BLaER1 treated with 17β-estradiol and CSF1 and Interleukin-3, amounts not matched to agents 10 nM and 100 nM (cell line): ENCODE results near the gene HSD17B11.
"Not testable (repeated sequence)": the region's sequence is repeated elsewhere in the genome, so short reads cannot be mapped to it uniquely, and the experiment has no call there.

Experiments used
- H3K27ac ChIP-seq, 11 experiments: shearing (Covaris generic); formaldehyde crosslinking; 2 replicates each; pipeline ENCODE4 v1.8.1; 2022
- H3K27me3 ChIP-seq, 11 experiments: shearing (Covaris generic); formaldehyde crosslinking; 2 replicates each; pipeline ENCODE4 v1.8.1; 2022
- H3K36me3 ChIP-seq, 11 experiments: shearing (Covaris generic); formaldehyde crosslinking; 2 replicates each; pipeline ENCODE4 v1.8.1; 2022
- H3K4me1 ChIP-seq, 10 experiments: shearing (Covaris generic); formaldehyde crosslinking; 2 replicates each; pipeline ENCODE4 v1.8.1; 2022
- H3K4me2 ChIP-seq, 11 experiments: shearing (Covaris generic); formaldehyde crosslinking; 2 replicates each; pipeline ENCODE4 v1.8.1; 2022
- H3K4me3 ChIP-seq, 10 experiments: shearing (Covaris generic); formaldehyde crosslinking; 2 replicates each; pipeline ENCODE4 v1.8.1; 2022
- H3K9ac ChIP-seq, 11 experiments: shearing (Covaris generic); formaldehyde crosslinking; 2 replicates each; pipeline ENCODE4 v1.8.1; 2022
- H3K9me3 ChIP-seq, 11 experiments: shearing (Covaris generic); formaldehyde crosslinking; replicated peaks in 1 of 11; 2 replicates each; pipeline ENCODE4 v1.8.1; 2022
- H4K20me1 ChIP-seq, 11 experiments: shearing (Covaris generic); formaldehyde crosslinking; 2 replicates each; pipeline ENCODE4 v1.8.1; 2022
- Cebpa-rat ChIP-seq, 11 experiments: shearing (Covaris generic); IDR thresholded peaks; 2 replicates each; pipeline ENCODE4 v1.8.1; 2022

The HSD17B11 gene

DNA sequence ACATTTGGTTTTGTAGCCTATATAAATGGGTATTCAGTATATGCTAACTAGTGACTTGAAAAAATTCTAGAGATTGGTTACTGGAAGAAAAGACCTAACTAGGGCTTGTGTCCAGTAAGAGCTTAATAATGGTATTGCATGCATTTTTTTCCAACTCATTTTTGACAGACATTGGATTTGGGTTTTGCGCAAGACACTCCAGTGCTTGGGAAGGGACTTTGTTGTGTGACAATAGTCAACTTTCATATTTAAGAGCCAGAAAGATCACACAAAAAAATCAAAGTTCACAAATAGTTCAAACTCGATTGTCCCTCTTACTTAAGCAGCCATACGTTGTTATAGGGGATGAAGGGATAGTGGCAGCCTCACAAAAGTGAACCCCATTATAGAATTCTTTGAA lies 1.2 kb upstream of the HSD17B11 start:
- Histone ChIP-seq H3K36me3 (peaks cover 3 to 27% (median 17%) of the 10 kb centered on the region in 11 experiments; a peak in 21 of 22 replicates), H3K27me3 (no peaks in the 10 kb centered on the region), H3K9ac (peak overlapping the region in 1 of 11 experiments; percentile 24; a peak in 1 of 22 replicates), H4K20me1 (peaks cover 0 to 15% (median 0%) of the 10 kb centered on the region in 11 experiments; a peak in 7 of 22 replicates), H3K4me2 (peak overlapping the region in 7 of 11 experiments; percentile 24 to 85 (median 81); a peak in 10 of 22 replicates), H3K9me3 (peaks cover 17 to 34% (median 24%) of the 10 kb centered on the region in 11 experiments), H3K27ac (no peak overlapping the region), H3K4me3 (peak overlapping the region in 1 of 10 experiments; percentile 86; a peak in 3 of 20 replicates), H3K4me1 (peaks cover 18 to 37% (median 26%) of the 10 kb centered on the region in 10 experiments; a peak in 19 of 20 replicates)
- TF ChIP-seq Cebpa-rat (IDR thresholded peaks at IDR 0.05) = no peak

DNA sequence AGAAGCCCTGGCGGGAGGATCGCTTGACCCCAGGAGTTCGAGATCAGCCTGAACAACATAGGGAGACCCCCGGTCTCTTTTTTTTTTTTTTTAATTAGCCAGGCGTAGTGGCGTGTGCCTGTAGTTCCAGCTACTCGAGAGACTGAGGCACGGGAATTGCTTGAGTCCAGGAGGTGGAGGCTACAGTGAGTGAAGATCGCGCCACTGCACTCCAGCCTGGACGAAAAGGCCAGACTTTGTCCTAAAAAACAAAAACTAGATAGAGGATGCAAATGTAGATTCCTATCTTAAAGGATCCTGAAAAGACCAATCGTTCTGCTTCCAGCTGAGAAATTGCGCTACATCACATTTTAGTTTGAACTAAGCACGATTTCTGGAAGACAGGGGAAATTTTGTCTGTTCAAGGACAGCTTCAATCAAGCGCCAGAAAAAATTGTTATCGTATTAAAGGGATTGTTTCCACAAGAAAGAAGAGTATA lies 627 bp upstream of the HSD17B11 start:
- peak overlapping the region; percentile 88 to 96 (median 92); a peak in 21 of 22 replicates for H3K27ac ChIP-seq
- peaks cover 23 to 40% (median 29%) of the 10 kb centered on the region in 11 experiments for H3K9me3 ChIP-seq
- H3K36me3 ChIP-seq = peaks cover 8 to 33% (median 23%) of the 10 kb centered on the region in 11 experiments
- no peak for TF ChIP-seq Cebpa-rat (IDR thresholded peaks at IDR 0.05)
- H3K4me2 ChIP-seq = peak overlapping the region; percentile 74 to 95 (median 85)
- peaks cover 0 to 20% (median 3%) of the 10 kb centered on the region in 11 experiments; a peak in 7 of 22 replicates for H4K20me1 ChIP-seq
- H3K27me3 ChIP-seq = no peaks in the 10 kb centered on the region
- peaks cover 18 to 42% (median 26%) of the 10 kb centered on the region in 10 experiments; a peak in 19 of 20 replicates for H3K4me1 ChIP-seq
- peak overlapping the region; percentile 85 to 97 (median 92) for H3K9ac ChIP-seq
- H3K4me3 ChIP-seq = peak overlapping the region; percentile 71 to 88 (median 76)

DNA sequence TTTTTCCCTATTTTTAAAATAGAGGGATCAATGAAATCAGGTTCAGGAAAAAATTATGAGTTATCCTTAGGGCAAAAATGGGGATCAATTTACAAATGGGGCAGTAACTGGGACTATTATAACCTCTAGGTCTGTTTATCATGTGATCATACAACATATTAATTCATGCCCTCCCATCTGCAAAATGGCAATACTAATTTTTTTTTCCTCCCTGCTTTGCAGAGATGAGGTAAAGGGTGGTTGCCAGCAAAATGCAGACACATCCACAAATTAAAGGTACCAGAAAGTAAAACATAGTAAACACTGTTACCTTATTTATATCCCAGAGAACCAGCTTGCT lies 467 bp downstream of the HSD17B11 start:
- Histone ChIP-seq H3K9ac (peak overlapping the region; percentile 85 to 97 (median 92)), H3K4me1 (peaks cover 18 to 42% (median 26%) of the 10 kb centered on the region in 10 experiments; a peak in 19 of 20 replicates), H3K9me3 (peaks cover 32 to 50% (median 40%) of the 10 kb centered on the region in 11 experiments), H3K27ac (peak overlapping the region; percentile 88 to 96 (median 92)), H3K27me3 (no peaks in the 10 kb centered on the region), H3K4me3 (peak overlapping the region; percentile 71 to 88 (median 76)), H3K36me3 (peaks cover 19 to 44% (median 34%) of the 10 kb centered on the region in 11 experiments), H4K20me1 (peaks cover 0 to 31% (median 3%) of the 10 kb centered on the region in 11 experiments; a peak in 7 of 22 replicates), H3K4me2 (peak overlapping the region; percentile 86 to 97 (median 90))
- TF ChIP-seq Cebpa-rat (IDR thresholded peaks at IDR 0.05) = no peak

DNA sequence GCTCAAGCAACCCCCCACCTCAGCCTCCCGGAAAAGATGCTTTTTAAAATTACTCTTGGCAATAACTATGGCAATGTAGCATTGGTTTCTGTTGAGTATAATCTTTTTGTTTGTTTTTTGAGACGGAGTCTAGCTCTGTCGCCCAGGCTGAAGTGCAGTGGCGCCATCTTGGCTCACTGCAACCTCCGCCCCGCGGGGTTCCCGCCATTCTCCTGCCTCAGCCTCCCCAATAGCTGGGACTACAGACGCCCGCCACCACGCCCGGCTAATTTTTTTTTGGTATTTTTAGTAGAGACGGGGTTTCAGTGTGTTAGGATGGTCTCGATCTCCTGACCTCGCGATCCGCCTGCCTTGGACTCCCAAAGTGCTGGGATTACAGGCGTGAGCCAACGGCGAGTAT lies 933 bp downstream of the HSD17B11 start:
- Histone ChIP-seq H3K9ac (peak overlapping the region; percentile 85 to 97 (median 92)), H3K27ac (peak overlapping the region; percentile 88 to 96 (median 92))

DNA sequence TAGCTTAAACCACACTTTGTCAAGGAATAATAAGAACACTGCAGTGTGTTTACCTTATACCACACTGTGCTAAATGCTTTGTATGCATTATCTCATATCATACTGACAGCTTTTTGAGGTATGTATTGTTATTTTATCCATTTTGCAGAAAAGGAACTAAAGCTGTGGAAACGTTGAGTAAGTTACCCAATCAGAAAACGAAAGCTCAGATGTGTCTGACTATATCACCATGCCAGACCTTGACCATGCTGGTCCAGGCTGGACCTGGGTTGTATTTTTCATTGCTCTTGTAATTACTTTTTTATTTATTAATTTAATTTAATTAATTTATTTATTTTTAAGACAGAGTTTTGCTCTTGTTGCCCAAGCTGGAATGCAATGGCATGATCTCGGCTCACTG lies 2.1 kb downstream of the HSD17B11 start:
- H4K20me1 ChIP-seq = peaks cover 0 to 39% (median 6%) of the 10 kb centered on the region in 11 experiments; a peak in 12 of 22 replicates
- TF ChIP-seq Cebpa-rat (IDR thresholded peaks at IDR 0.05) = no peak
- H3K27me3 ChIP-seq = no peaks in the 10 kb centered on the region
- peaks cover 35 to 65% (median 54%) of the 10 kb centered on the region in 11 experiments for H3K9me3 ChIP-seq
- peak overlapping the region in 2 of 11 experiments; percentile 95 to 96; a peak in 2 of 22 replicates for H3K27ac ChIP-seq
- H3K4me2 ChIP-seq = peak overlapping the region; percentile 86 to 97 (median 90)
- peaks cover 30 to 59% (median 48%) of the 10 kb centered on the region in 11 experiments for H3K36me3 ChIP-seq
- peak overlapping the region in 2 of 11 experiments; percentile 90 to 92; a peak in 5 of 22 replicates for H3K9ac ChIP-seq
- H3K4me1 ChIP-seq = peaks cover 18 to 42% (median 26%) of the 10 kb centered on the region in 10 experiments; a peak in 19 of 20 replicates
- H3K4me3 ChIP-seq = peak overlapping the region in 9 of 10 experiments; percentile 71 to 88 (median 77); a peak in 18 of 20 replicates

More for the DNA sequence above, 933 bp downstream of the HSD17B11 start:
- Histone ChIP-seq H3K4me2 (peak overlapping the region; percentile 86 to 97 (median 90)), H3K9me3 (peaks cover 35 to 55% (median 43%) of the 10 kb centered on the region in 11 experiments), H4K20me1 (peaks cover 0 to 31% (median 3%) of the 10 kb centered on the region in 11 experiments; a peak in 8 of 22 replicates), H3K4me3 (peak overlapping the region; percentile 71 to 88 (median 76)), H3K36me3 (peaks cover 24 to 49% (median 38%) of the 10 kb centered on the region in 11 experiments), H3K4me1 (peaks cover 18 to 42% (median 26%) of the 10 kb centered on the region in 10 experiments; a peak in 19 of 20 replicates)
- not testable (repeated sequence) for H3K27me3 ChIP-seq

DNA sequence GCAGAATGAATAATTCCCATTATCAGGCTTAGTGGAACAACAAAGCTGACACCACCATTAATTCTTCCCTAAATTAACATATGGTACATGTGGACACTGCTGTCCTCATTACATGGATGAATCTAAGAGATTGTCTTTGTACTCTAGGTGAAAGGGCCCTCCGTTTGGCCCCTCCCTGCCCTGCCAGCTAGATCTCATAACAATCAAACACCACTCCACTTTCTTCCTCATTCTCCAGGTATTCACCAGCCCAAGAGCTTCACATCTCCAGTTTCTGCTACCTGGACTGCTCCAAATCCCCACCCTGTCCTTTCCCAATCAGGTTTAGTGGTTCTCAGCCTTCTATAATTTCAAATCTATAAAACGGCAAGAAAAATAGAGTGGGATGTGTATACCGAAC lies 3.8 kb downstream of the HSD17B11 start:
- H3K36me3 ChIP-seq = peaks cover 36 to 75% (median 61%) of the 10 kb centered on the region in 11 experiments
- H4K20me1 ChIP-seq = peaks cover 0 to 56% (median 18%) of the 10 kb centered on the region in 11 experiments; a peak in 15 of 22 replicates
- H3K27me3 ChIP-seq = no peaks in the 10 kb centered on the region
- TF ChIP-seq Cebpa-rat (IDR thresholded peaks at IDR 0.05) = no peak
- H3K27ac ChIP-seq = no peak overlapping the region
- H3K9ac ChIP-seq = no peak overlapping the region
- H3K4me3 ChIP-seq = peak overlapping the region in 3 of 10 experiments; percentile 5 to 71 (median 39); a peak in 3 of 20 replicates
- peak overlapping the region in 7 of 11 experiments; percentile 10 to 96 (median 51); a peak in 10 of 22 replicates for H3K4me2 ChIP-seq
- H3K9me3 ChIP-seq = peaks cover 35 to 66% (median 57%) of the 10 kb centered on the region in 11 experiments
- H3K4me1 ChIP-seq = peaks cover 18 to 40% (median 26%) of the 10 kb centered on the region in 10 experiments; a peak in 19 of 20 replicates

DNA sequence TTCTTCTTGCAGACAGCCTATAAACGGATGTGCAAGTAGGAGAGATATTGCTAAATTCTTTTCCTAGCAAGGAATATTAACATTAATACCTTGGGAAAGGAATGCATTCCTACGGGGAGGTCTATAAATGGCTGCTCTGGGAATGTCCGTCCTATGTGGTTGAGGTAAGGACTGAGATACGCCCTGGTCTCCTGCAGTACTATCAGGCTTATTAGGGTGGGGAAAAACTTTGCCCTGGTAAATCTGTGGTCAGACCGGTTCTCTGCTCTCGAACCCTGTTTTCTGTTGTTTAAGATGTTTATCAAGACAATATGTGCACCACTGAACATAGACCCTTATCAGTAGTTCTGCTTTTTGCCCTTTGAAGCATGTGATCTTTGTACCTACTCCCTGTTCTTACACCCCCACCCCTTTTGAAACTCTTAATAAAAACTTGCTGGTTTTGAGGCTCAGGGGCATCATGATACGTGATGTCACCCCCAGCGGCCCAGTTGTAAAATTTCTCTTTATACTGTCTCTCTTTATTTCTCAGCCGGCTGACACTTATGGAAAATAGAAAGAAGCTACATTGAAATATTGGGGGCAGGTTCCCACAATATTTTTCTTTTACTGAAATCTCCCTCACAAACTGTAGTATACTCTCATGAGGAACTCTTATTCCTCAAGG lies 6.4 kb downstream of the HSD17B11 start:
- not testable (repeated sequence) for H3K27ac ChIP-seq, H3K4me2 ChIP-seq, H3K9ac ChIP-seq, H3K27me3 ChIP-seq, H3K4me3 ChIP-seq
- Histone ChIP-seq H4K20me1 (peaks cover 0 to 67% (median 27%) of the 10 kb centered on the region in 11 experiments; a peak in 15 of 22 replicates), H3K4me1 (peaks cover 9 to 30% (median 15%) of the 10 kb centered on the region in 10 experiments; a peak in 18 of 20 replicates), H3K9me3 (peaks cover 35 to 58% (median 53%) of the 10 kb centered on the region in 11 experiments), H3K36me3 (peaks cover 60 to 97% (median 85%) of the 10 kb centered on the region in 11 experiments)

DNA sequence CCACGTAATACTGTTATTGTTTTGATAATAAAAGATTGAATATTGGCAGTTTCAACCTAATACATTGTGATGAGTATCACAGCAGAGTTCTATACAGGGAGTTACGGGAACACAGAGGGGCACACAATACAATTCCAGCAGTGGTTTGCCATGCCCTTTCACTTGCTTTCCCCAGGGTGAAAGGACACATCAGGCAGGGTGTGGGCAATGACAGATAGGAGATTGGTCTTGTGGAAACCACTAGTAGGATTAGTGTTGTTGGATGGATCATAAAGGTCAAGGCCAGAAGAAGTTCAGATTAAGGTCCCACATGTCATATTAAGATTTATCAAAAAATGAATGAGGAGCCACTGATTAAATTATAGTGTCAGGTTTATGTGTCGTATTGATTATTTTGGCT lies 8.1 kb downstream of the HSD17B11 start:
- Histone ChIP-seq H3K9ac (no peak overlapping the region), H3K27me3 (no peaks in the 10 kb centered on the region), H3K9me3 (peaks cover 24 to 43% (median 37%) of the 10 kb centered on the region in 11 experiments; a peak in 21 of 22 replicates), H3K4me1 (peaks cover 0 to 15% (median 0%) of the 10 kb centered on the region in 10 experiments; a peak in 6 of 20 replicates), H4K20me1 (peaks cover 0 to 68% (median 30%) of the 10 kb centered on the region in 11 experiments; a peak in 15 of 22 replicates), H3K4me3 (no peak overlapping the region), H3K4me2 (no peak overlapping the region), H3K36me3 (peaks cover 58 to 90% (median 86%) of the 10 kb centered on the region in 11 experiments), H3K27ac (no peak overlapping the region)
- TF ChIP-seq Cebpa-rat (IDR thresholded peaks at IDR 0.05) = no peak
